Amniotic epithelial cell (primary cell): ENCODE results near the gene AJAP1.

Experiments
- DNase-seq: peaks from one replicate; pipeline ENCODE4 v3.0.0-alpha.2; 2010; ENCODE audit warnings: low read depth

AJAP1 gene

DNA sequence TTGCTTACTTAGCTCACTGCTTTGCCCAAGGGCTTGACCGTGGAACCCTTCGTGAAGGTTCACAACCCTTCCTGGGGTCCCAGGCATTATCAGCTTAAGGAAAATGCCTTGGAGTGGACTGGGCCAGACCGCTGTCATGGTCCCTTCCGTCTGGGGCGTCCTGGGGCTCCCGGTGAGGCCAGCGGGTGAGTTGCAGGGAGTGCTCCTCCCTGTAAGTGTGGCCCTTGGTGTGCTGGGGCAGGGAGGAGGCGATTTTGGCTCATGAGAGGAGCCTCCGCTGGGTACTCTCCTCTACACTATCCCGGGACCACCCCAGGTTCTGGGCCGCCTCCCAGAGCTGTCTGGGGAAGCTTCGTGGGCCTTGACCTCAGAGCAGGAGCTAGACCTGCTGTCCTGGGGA, 48.1 kb downstream of the AJAP1 start:
- DNase-seq = no peak

DNA sequence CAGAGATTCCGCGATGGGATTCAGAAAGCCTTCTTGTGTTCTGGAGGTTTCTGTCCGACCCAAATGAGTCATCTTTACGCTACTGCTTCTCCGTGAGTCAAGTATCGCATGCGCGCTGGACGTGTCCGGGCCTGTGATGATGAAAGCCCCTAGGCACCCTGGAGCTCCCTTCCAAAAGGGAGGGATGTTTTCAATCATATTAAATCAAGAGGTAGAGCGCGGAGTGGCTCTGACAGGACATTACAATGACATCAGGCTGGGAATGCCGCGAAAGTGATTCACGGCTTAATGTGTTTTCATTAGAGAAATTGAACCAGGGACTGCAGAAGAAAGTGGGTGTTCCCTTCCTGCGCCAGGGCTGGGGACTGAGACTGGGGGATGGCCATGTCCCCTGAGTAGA, 48.5 kb downstream of the AJAP1 start:
- DNase-seq = no peak

DNA sequence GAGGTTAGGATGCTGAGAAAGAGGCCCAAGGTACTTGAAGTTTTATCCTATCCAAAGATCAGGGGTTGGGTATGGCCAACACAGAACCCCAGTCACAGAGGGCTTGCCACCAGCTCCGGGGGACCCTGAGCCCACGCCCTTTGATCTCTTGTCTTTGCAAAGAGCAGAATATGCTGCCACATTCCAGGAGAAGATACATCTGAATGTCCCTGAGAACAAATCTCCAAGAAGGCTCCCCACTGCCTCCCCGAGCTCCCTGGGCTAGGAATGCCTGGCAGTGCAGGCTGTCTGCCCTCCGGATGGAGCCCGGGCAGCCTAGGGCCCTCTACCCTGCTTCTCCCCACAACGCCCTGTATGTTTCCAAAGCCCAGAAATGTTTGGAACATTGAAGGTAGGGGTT, 49.2 kb downstream of the AJAP1 start:
- DNase-seq = no peak

DNA sequence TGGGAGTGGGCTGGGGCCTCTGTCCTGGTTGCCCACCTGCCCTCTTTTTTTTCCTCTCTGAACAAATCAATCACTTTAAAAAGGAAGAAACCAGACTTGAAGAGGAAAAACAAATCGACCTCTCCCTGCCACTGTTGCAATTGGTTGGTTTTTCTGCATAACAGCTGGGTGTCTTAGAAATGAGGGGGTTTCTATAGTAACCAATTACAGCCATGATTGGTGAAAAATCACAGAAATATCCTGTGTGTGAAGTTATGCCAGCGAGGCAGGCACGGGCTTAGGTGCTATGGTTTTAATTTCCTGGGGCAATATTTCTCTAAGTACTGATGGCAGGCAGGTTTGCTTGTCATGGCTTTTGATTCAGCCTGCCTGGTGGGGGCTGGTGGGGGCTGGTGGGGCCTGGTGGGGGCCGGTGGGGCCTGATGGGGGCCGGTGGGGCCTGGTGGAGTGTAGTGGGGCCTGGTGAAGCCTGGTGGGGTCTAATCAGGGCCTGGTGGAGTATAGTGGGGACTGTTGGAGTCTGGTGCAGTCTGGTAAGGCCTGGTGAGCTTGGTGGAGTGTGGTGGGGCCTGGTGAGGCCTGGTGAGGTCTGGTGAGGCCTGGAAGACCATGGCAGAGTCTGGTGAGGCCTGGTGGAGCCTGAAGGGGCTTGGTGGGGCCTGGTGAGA, 54.6 kb downstream of the AJAP1 start:
- DNase-seq = no peak

DNA sequence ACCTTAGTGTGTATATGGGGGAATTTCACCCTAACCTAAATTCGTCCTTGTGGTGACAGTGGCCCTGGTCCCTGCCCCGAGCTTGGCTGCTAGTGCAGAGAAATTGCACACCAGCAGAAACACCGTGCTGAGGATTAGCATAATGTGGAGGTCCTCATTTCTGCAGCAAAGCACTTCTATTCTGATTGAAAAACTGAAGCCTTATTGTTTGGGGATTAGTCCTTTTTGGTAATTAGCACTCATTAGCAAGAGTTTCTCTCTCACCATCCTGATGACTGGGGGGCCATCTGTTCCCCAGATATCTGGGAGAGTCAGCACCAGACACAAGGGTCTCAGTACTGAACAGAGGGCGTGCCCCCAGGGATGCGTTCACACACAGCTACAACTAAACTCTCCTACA, 55.2 kb downstream of the AJAP1 start:
- DNase-seq = no peak

DNA sequence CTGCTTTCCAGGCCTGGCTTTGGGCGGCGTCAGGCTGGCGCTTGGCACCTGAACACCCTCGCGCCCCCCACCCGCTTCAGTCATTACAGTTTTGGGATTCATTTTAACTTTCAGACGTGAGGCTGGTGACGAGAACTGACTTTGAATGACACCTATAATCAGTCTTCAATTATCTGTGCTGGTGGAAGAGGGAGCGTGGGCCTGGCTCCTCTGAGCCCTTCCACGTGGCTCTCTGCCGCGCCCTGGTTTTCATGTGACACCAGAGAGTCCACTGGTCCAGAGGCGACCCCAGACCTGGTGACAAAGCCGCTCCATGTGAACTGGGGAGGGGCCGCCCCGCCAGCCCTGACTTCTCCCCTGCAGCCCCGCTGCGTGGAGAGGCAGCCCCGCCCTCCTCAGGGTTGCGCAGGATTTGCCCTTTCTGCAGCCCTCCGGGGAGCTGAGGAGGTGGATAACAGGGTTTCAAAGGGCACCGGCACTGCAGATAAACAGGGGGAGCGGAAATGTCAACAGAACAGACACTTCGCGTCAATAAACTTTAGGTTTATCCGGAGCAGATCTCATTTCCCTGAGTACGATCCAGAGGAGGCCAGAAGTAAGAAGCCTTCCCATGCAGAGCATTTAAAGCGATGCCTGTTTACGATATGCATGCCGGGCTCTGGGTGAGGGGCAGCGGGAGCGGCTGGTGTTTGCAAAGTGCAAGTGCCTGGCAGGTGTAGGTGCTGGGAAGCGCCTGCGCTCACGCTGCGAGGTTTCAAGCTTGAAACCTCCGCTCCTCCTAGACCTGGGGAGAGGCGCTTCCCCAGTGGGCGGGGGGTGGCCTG, 56.4 kb downstream of the AJAP1 start:
- no peak for DNase-seq

DNA sequence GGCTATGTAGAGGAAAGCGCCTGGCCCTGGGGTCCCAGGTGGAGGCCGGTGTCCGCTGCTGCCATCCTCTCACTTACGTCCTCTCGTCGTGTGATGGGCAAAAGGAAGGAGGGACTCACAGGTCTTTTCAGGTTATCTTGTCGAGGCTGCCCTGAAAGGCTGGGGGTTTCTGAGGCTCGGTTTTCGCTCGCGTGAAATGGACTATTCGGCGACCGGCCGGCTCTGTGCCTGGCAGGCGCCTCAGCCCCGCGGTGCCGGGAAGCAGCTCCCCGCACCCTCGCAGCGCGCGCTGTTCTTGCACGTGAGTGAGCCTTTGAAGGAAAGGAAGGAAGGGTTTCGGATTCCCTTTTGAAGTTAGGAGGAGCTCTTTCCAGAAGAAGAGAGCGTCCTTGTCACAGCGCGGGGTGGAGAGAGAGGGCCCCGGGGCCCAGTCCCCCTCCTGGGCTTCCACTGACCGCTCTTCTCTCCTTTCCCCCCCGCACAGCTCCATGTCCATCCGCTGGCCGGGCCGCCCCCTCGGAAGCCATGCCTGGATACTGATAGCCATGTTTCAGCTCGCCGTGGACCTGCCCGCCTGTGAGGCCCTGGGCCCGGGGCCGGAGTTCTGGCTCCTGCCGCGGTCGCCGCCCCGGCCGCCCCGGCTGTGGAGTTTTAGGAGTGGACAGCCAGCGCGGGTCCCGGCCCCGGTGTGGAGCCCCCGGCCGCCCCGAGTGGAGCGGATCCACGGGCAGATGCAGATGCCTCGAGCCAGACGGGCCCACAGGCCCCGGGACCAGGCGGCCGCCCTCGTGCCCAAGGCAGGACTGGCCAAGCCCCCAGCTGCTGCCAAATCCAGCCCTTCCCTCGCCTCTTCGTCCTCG, 57.2 kb downstream of the AJAP1 start:
- no peak for DNase-seq

DNA sequence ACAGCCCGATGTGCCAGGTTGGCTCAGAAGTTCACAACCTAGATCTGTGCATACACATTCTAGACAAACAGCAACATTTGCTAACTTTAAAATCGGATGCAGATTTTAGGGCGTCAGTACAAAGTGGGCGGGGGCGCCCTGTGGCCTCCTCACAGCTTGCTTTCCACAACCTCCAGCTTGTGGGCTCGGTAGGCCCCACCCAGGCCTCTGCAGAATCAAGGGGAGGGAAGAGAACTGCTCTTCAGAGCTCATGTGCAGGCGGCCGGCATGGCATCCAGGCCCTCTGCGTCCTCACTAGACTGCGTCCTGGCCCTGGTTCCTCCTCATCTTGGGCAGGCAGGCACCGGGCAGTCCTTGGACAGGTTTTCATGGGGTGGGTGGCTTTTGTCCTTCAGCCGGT, 59.3 kb downstream of the AJAP1 start:
- DNase-seq = no peak

DNA sequence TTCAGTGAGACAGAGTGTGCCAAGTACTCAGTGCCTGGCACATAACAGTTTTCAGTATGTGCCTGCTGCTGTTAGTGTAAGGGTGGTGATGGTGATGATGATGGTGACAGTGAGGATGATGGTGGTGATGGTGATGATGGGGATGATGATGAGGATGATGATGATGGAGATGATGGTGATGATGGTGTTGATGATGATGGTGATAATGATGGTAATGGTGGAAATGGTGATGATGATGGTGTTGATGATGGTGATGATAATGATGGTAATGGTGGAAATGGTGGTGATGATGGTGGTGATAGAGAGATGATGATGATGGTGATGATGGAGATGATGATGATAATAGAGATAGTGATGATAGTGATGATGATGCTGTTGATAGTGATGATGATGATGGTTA, 62.0 kb downstream of the AJAP1 start:
- no peak for DNase-seq

DNA sequence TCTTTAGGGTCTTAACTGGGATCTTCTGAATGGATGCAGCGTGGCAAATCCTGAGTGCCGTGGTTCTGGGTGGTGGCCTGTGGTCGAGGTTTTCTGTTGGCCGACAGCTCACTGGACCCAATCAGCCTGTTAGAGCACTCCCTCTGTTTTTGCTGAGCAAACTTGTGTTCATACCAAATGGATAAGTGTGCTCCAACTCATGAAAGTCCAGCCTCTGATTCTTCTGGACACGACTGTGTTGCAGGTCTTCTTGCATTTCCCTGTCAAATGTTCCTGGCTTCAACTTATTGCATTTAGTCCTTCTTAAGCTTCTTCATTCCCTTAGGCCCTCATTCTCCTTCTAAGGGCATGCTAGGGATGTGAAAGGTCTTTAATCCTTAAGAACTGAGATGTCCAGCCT, 63.7 kb downstream of the AJAP1 start:
- no peak for DNase-seq

DNA sequence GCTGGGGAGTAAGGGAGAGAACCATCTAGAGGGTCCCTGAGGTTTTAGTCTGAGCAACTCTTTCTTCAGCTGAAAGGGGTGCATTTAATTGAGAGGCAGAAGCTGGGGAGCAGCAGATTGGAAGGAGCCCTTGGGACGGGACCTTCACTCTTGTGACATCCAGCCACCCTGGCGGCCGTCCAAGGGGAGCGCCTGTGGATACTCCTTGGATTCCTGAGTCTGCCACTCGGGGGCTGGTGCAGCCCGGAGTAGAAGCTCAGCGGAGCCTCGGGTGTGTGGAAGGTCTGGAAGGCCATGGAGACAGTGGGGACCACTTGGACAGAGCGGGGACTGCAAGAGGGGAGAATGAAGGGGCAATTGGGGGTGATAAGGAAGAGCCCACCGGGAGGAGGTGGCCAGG, 68.7 kb downstream of the AJAP1 start:
- DNase-seq = no peak

DNA sequence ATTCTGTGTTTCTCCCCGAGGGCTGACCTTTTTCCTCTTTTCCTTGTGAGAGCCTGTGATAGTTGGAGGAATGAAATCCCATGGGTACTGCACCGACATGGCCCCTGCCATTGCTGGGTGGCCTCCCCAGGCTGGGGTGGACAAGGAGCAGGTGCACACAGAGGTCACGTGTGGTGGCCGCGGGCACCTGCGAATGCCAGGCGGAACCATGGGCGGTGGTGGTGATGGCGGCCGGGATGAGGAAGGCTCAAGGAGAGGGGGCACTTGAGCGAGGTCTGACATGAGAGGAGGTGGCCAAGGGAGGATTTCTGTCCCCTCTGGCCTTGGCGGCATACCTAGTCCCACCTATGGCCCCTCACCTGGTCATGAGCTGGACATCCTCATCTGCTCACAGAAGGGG, 69.6 kb downstream of the AJAP1 start:
- no peak for DNase-seq

DNA sequence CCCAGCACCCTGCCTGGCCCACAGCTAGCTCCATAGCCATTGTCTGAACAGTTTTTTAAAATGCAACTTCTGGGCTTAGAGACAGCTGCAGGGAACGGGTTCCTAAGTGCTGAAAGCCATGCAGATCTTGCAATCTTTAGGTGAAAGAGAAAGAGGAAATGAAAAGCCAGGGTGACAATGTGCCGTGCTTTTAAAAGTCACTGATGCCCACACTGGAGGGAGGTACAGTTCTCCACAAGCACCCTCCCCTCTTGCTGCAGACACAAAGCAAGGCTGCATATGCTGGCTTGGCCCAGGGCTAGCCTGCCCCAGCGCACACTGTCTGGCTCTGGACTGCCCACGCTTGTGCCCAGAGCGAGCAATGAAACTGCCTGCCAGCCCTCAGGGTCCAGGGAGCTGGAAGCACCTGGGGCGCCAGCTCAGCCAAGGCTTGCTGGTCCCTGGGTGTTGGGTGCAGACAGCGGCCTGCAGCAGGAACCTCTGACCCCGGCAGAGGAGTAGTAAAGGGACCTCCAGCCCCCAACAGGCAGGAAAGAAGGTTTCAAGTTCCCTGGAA, 70.4 kb downstream of the AJAP1 start:
- DNase-seq = no peak

DNA sequence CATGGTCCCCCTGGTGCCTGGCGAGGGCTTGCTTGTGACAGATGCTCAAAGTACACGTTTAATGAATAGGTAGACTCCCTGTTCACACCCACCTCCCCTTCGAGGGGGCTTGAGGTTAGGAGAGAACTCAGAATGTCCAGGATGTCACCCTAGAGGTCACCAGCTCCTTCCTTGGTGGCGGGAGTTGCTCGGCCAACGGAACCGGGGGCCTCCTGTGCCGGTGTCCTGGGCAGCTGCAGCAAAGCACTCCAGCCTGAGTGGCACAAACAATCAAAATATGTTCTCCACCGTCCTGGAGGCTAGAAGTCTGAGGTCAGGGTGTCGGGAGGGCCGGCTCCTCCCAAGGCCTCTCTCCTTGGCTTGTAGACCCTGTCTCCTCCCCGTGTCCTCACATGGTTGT, 71.0 kb downstream of the AJAP1 start:
- DNase-seq = no peak

DNA sequence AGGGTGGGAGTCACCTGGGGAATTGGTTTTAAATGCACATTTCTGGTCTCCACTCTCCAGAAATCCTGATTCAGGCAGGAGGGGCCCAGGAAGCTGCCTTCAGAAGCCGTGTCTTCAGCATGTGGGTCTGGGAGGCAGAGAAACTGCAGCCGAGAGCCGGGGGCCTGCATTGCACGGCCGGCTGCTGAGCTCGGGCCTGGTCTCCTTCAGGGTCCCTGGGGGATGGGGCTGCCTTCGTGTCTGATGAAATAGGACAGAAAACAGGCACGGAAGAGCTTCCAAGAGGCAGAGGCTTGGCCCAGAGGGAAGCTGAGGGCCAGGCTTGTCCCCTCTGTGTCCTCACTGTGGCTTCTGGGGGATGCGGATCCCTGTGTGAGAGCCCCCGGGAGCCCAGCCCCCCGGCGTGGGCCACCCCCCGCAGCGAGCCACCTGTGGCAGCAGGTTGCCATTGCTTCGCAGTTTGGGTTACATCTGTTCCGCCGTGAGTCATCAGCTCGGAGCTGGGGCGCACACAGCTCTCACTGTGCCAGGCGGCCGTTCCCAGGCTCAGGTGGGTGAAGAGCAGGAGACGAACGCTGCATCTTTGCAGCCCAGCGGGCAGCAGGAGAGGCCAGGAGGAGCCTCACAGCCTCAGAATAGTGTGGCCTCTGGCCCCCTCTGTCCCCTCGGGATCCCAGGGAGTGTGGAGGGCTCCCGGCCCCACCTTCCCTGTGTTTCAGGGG, 72.4 kb downstream of the AJAP1 start:
- no peak for DNase-seq

DNA sequence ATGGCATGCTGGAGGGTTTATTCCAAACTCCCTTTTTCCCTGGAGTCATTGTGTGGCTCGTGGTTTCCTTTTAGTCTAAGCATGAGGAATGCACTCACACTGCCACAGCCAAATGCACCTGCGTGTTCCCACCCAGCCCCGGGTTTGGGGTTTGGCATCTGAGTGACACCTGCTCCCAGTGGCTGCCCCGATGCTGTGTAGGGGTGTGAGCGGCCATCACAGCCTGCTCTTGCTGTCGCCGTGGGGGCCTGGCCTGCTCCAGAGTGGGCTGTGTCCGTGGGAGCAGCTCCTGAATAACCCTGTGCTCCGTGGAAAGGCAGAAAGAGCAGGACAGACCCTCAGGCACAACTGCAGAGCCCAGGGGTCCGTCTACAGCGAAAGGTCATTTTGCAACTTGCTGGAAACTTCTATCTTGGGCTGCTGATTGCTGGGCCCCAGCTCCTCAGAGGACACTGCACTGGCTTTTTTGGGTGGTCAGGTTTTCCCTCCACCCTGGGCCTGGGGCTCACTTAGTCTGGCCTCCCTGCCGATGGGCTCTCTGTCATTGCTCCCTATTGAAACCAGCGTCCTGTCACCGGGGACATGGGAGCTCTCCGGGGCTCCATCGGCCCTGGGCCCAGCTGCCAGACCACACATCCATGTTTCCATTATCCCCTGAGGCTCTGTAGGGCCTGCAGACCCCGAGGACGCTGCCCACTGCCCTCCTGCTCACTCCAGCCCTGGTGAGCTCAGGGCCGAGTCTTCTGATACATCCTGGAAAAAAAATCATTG, 74.1 kb downstream of the AJAP1 start:
- DNase-seq = no peak

DNA sequence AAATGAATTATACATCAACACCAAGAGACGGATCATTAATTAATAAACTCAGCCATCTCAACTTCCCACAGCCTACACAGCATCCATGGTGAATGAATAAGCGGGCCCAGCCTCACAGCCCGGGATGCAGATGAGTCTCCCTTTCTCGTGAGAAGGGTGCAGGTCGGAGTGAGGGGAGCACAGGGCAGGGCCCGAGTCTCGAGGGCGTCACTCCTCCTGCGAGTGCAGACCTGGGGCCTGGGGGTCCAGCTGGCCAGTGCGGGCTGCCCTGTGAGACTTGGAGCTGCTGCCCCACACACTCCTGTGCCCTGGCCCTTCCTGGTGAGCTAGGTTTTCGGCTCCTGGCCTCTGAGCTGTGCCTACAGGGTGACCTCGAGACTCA, 74.7 kb downstream of the AJAP1 start:
- no peak for DNase-seq

DNA sequence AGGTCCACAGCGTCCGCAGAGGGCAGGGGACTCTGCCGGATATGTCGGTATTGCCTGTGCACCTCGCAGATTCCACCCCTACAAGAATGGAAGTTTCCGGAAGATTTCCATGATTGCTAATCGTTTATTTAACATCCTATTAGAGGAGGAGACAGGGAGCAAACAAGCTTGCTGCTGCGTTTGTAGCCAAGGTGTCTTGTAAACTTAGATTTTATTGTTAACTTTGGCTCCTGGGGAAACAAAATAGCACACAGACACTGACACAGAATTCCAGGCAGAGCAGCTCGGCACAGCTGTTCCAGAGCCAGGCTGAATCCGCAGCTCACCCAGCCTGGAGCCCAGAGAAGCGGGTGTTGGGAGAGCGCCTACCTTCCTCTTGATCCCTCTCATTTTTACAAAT, 75.7 kb downstream of the AJAP1 start:
- no peak for DNase-seq

DNA sequence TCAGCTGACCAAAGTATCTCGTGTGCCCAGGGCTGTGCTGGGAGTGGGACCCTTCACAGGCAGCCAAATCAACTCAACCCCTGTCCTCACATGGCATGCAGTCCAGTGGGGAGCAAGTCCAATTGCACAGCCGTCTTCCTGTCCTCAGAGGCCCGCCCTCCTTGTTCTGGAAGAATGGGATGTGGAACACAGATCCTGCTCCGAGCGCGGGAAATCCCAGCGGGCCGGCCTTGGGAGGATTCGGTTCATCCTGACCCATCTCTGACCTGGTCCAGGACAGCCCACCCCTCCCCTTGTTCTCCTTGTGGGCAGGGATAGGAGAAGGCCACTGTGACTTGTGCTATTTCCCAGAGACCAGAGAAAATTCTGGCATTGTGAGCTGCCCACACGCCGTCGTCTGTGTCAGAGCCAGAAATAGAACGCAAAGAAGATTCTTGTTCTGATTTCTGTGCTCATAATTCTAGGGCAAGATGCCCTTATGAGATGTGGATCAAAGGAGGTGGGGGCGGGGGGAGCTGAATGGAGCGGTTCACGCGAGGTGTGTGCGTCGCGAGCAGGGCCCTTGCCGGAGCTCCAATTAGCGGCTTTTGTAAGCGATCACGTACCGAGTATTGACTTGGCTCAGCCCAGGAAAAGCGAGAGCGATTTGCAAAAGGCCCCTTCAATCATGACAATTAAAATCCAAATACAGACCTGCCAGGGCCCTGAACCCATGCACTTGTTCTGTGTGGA, 79.2 kb downstream of the AJAP1 start:
- no peak for DNase-seq

DNA sequence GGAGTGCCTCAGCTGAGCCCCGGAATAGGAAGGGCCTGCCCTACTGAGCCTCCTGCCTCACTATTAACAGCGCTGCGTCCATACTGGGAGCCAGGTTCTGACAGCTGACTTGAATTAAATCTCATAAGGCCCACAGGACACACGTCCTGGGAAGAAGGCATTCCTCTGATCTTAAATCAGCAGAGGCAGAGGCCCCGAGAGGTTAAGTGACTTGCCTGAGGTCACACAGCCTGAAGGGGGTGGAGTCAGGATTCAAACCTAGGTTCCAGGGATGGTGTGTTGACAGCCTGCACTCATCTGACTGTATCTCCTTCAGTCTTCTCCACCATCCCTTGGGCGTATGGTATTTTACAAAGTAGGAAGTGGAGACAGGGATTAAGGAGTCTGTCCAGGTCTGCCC, 79.8 kb downstream of the AJAP1 start:
- DNase-seq = no peak

DNA sequence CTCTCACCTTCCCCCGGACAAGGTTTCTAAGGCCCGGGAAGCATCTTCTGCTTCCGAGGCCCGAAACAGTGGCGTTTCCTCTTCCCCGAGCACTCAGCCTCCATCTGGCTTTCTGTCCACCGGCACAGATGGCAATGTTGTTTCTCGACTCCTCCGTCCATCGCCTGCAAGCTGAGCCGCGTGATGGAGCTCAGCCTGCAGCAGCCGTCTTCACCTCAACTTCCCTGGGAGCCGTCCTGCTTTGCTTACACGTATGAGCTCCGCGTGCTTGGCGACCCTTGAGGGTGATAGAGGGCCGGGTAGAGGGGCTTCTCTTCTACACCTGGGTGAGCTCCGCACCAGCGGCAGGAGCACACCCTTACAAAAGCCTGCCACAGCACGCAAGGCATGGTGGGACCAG, 80.4 kb downstream of the AJAP1 start:
- DNase-seq = no peak
